T-helper 1 cell treated with Interleukin-12 subunit alpha and Interleukin-12 subunit beta and Interleukin-4 antibody, amounts not matched to agents 30 ng/mL and 1 ng/mL, for 36 hours (primary cell): ENCODE results near the gene ZNF784. TPM values are rescaled to one million over a fixed set of nuclear protein-coding genes. Genes with fewer than 3 reads are reported as not detected.

Experiments used
- intact Hi-C: fragments of 100-400 bp; cut with micrococcal nuclease; formaldehyde crosslinking; loops from one replicate; pipeline ENCODE4 v1.15.1; 2024
- total RNA-seq: library from RNA; stranded (reverse); gene quantifications from 2 replicates; pipeline ENCODE4 v1.2.3, GENCODE V29; 2022

ZNF784 gene
- total RNA-seq, 1 donor from 2014 or later: 4.7 TPM

- intact Hi-C loops: loop anchor here (5.0 kb wide), 2 partner anchors 258 to 1443 kb away; partner anchors contain the start of genes RPL28 and RPS9
Measured at GRCh38 chr19:55644842-55645511, 20.6 kb upstream of the ZNF784 start.

DNA sequence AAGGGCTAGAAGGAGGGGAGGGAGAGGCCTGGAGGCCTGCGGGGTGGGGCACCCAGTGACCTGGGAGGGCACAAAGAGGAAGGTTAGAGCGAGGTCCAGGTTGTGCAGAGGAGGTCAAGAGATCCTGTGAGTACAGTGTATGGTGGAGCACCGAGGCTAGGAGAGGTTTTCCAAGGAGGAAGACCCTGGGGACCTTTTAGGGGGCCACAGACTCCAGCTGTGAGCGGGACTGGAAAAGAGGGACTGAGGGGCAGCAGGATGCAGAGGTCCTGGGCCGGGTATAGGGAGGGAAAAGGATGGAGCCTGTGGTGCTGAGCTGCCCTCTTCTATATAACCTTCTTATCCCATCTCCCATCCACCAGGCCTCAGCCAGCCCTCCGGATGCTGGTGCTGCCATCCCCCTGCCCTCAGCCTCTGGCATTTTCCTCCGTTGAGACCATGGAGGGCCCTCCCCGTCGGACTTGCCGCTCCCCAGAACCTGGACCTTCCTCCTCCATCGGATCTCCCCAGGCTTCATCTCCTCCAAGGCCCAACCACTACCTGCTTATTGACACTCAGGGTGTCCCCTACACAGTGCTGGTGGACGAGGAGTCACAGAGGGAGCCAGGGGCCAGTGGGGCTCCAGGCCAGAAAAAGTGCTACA, 19.9 kb upstream of the ZNF784 start:
- intact Hi-C loops: loop anchor here (5.0 kb wide), 2 partner anchors 257 to 1442 kb away; partner anchors contain the start of genes RPL28 and RPS9

DNA sequence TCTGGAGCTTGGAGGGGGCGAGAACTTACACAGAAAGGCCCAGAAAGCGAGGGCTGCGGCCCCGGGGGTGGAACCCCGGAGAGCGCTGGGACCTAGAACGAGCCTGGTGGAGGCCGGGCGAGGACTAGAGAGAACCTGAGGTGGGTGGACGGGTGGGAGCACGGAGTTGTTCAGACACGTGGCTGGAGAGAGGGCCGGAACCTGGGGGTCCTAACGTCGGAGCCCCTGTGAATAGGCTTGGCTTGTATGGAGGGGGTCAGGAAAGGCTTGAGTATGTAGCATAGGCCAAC, 19.5 kb upstream of the ZNF784 start:
- intact Hi-C loops: loop anchor here (1.0 to 5.0 kb wide), 5 partner anchors 9 to 1442 kb away; partner anchors contain the start of genes FIZ1, RPL28 and RPS9

- intact Hi-C loops: loop anchor here (1.0 to 5.0 kb wide), 5 partner anchors 8 to 1441 kb away; partner anchors contain the start of genes FIZ1, RPL28 and RPS9
Measured at GRCh38 chr19:55643003-55643886, 18.9 kb upstream of the ZNF784 start, which contains the start of gene ZNF581. ZNF581 (plus strand) TSS chr19:55643649; CDS start chr19:55644572, 923 bp downstream.

- intact Hi-C loops: loop anchor here (1.0 to 5.0 kb wide), 5 partner anchors 7 to 1440 kb away; partner anchors contain the start of genes FIZ1, RPL28 and RPS9
Measured at GRCh38 chr19:55642153-55643002, 18.0 kb upstream of the ZNF784 start.

- intact Hi-C loops: loop anchor here (1.0 to 5.0 kb wide), 3 partner anchors 17 to 1439 kb away; partner anchors contain the start of genes RPL28, RPS9 and ZNF784
Measured at GRCh38 chr19:55641426-55642152, 17.2 kb upstream of the ZNF784 start.

- intact Hi-C loops: loop anchor here (1.0 to 5.0 kb wide), 4 partner anchors 8 to 1438 kb away; partner anchors contain the start of genes RPL28, RPS9 and ZNF784
Measured at GRCh38 chr19:55640577-55641425, 16.4 kb upstream of the ZNF784 start, which contains the start of gene ZNF580. ZNF580 (plus strand) TSS chr19:55641002; CDS start chr19:55642509, 1,507 bp downstream.

- intact Hi-C loops: loop anchor here (1.0 to 5.0 kb wide), 3 partner anchors 8 to 1438 kb away; partner anchors contain the start of genes RPL28 and RPS9
Measured at GRCh38 chr19:55640043-55640576, 15.7 kb upstream of the ZNF784 start.

GRCh38 chr19:55638864-55639359, 14.5 kb upstream of the ZNF784 start:
- intact Hi-C loops: no loop called here

DNA sequence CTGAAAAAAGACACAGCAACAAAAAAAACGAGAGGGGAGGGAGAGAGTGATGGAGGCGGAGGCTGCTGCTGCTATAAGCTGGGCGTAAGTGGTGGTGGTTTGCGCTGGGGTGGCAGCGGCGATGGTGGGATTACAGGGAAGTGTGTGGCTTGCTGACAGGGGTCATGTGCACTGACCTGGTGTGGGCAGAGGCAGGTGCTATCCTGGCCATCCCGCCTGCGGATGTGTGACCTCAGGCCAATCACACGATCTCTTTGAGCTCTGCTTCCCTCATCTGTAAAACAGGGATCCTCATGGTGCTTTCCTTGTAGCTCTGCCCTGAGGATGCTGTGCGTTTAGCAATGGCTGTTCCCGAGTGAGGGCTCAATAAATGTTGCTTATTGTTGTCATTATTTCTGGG, 13.2 kb upstream of the ZNF784 start:
- intact Hi-C loops: no loop called here

DNA sequence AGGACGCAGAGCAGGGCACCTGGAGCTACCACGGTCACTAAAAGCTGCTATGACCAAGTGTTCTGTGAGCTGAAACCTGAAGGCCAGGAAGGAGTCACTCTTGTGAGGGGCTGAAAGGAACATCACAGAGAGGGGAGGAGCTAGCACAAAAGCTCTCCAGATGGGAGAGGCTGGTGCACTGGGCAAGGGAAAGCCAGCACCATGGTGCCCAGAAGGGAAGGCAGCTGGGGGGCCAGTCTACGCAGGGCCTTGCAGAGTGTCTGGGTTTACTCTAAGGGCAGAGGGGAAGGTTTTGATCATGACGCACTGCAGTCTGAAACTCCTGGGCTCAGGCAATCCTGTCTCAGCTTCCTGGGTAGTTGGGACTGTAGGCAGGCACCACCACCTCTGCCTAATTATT, 12.4 kb upstream of the ZNF784 start:
- intact Hi-C loops: no loop called here

DNA sequence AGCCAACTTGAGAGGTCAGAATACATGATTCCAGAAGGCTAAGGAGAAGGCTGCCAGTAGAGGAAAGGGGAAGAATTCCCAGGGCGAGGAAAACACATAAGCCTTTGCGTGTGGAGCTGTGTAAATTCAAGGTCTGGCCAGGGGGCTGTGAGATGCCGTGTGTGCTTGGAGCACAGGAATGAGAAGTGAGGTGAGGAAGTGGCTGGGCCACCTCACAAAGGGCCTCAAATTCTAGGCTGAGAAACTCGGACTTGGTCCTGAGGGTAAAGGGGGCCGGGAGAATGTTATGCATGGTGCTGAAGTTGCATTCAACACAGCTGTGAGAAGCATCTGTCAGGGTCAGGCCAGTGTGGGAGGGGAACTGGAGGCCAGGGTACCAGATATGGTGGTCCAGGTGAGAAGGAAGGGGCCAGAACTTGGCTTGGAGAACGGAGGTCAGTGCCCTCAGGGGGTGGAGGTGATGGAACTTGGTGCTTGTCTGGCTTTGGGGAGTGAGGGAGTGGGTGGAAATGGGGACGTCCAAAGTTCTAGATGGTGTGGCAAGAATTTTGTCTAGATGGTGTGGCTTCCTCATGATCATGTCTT, 11.6 kb upstream of the ZNF784 start:
- intact Hi-C loops: loop anchor here (1.0 to 2.0 kb wide), 4 partner anchors 7 to 519 kb away; partner anchors contain the start of genes EPN1, PPP1R12C, ZNF579 and ZNF581

GRCh38 chr19:55635334-55635717, 11.0 kb upstream of the ZNF784 start:
- intact Hi-C loops: loop anchor here (1.0 to 2.0 kb wide), 4 partner anchors 8 to 518 kb away; partner anchors contain the start of genes EPN1, PPP1R12C, ZNF579 and ZNF581

- intact Hi-C loops: loop anchor here (2.0 to 5.0 kb wide), 3 partner anchors 41 to 492 kb away; partner anchors contain the start of genes EPN1 and ZNF579
Measured at GRCh38 chr19:55633861-55634260, 9.5 kb upstream of the ZNF784 start.

GRCh38 chr19:55632463-55632834, 8.1 kb upstream of the ZNF784 start:
- intact Hi-C loops: loop anchor here (1.0 to 5.0 kb wide), 5 partner anchors 8 to 701 kb away; partner anchors contain the start of gene ZNF784

GRCh38 chr19:55626350-55626749, 2.0 kb upstream of the ZNF784 start:
- intact Hi-C loops: no loop called here

- intact Hi-C loops: no loop called here
Measured at GRCh38 chr19:55625004-55625326, 599 bp upstream of the ZNF784 start.

DNA sequence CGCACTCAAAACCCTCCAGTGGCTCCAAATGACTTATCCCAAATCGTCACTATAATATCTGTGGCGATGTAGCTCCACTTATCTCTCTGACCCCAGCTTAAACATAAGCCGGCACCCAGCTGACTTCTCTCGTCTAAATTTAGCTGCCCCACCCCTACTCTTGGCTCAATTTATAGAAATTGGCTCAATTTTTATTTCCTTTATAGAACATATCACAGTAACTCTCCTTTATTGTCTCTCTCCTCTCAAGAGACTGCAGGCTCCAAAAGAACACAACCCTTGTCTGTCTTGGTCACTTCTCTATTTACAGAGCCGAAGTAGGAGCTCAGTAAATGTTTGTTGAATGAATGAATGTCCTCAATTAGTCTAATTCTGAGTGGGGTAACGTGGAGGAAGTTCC, 805 bp downstream of the ZNF784 start:
- intact Hi-C loops: no loop called here
